ENCODE results near the gene MEMO1.

- TF ChIP-seq CTCF (IDR thresholded peaks at IDR 0.05; ENCODE audit: low read depth, low read length, poor library complexity, severe bottlenecking) (no peak), EZH2phosphoT487 (IDR thresholded peaks at IDR 0.05; ENCODE audit: borderline replicate concordance, low read length) (no peak)
Observed at GRCh38 chr2:31932589-31932988, 78.2 kb downstream of the MEMO1 start.
